HEK293 (cell line): ENCODE results near the gene GGN.

Experiments used
- GLIS2 ChIP-seq: fragments of 450-650 bp; formaldehyde crosslinking; IDR thresholded peaks from 2 replicates; pipeline ENCODE4 v1.5.1; 2016; ENCODE audit warnings: missing biosample characterization, missing genetic modification characterization
- KLF10 ChIP-seq: fragments of 450-650 bp; IDR thresholded peaks from 2 replicates; pipeline ENCODE4 v1.5.1; 2018; ENCODE audit warnings: missing biosample characterization, mild to moderate bottlenecking, missing genetic modification characterization
- MYNN ChIP-seq: fragments of 450-650 bp; formaldehyde crosslinking; IDR thresholded peaks from 2 replicates; pipeline ENCODE4 v1.5.1; 2016; ENCODE audit warnings: missing biosample characterization, missing genetic modification characterization, borderline replicate concordance
- ZBTB17 ChIP-seq: fragments of 450-650 bp; formaldehyde crosslinking; IDR thresholded peaks from 2 replicates; pipeline ENCODE4 v1.5.1; 2016; ENCODE audit warnings: missing biosample characterization, missing genetic modification characterization
- ZFP41 ChIP-seq: fragments of 450-650 bp; formaldehyde crosslinking; IDR thresholded peaks from 2 replicates; pipeline ENCODE4 v1.5.1; 2016; ENCODE audit warnings: missing biosample characterization, missing genetic modification characterization, borderline replicate concordance
- ZNF10 ChIP-seq: fragments of 450-650 bp; formaldehyde crosslinking; IDR thresholded peaks from 2 replicates; pipeline ENCODE4 v1.5.1; 2017; ENCODE audit warnings: missing biosample characterization, missing genetic modification characterization
- ZNF16 ChIP-seq: fragments of 450-650 bp; formaldehyde crosslinking; IDR thresholded peaks from 2 replicates; pipeline ENCODE4 v1.5.1; 2016; ENCODE audit warnings: low read depth, missing biosample characterization, missing genetic modification characterization
- ZNF2 ChIP-seq: fragments of 450-650 bp; formaldehyde crosslinking; IDR thresholded peaks from 2 replicates; pipeline ENCODE4 v1.5.1; 2016; ENCODE audit warnings: missing biosample characterization, missing genetic modification characterization
- ZNF23 ChIP-seq: fragments of 450-650 bp; formaldehyde crosslinking; IDR thresholded peaks from 2 replicates; pipeline ENCODE4 v1.5.1; 2016; ENCODE audit warnings: missing biosample characterization, missing genetic modification characterization, borderline replicate concordance
- ZNF311 ChIP-seq: fragments of 450-650 bp; formaldehyde crosslinking; IDR thresholded peaks from 2 replicates; pipeline ENCODE4 v1.5.1; 2017; ENCODE audit warnings: missing biosample characterization, missing genetic modification characterization, borderline replicate concordance
- ZNF391 ChIP-seq: fragments of 450-650 bp; formaldehyde crosslinking; IDR thresholded peaks from 2 replicates; pipeline ENCODE4 v1.5.1; 2016; ENCODE audit warnings: low read depth, missing biosample characterization, missing genetic modification characterization, borderline replicate concordance
- ZNF426 ChIP-seq: fragments of 450-650 bp; formaldehyde crosslinking; IDR thresholded peaks from 2 replicates; pipeline ENCODE4 v1.5.1; 2017; ENCODE audit warnings: missing biosample characterization, missing genetic modification characterization, mild to moderate bottlenecking, inconsistent platforms, moderate library complexity
- ZNF48 ChIP-seq: fragments of 450-650 bp; formaldehyde crosslinking; IDR thresholded peaks from 2 replicates; pipeline ENCODE4 v1.5.1; 2016; ENCODE audit warnings: missing biosample characterization, missing genetic modification characterization
- ZNF600 ChIP-seq: fragments of 450-650 bp; formaldehyde crosslinking; IDR thresholded peaks from 2 replicates; pipeline ENCODE4 v1.5.1; 2016; ENCODE audit warnings: missing biosample characterization, missing genetic modification characterization
- ZNF626 ChIP-seq: fragments of 450-650 bp; sonication (Bioruptor Pico); formaldehyde crosslinking; IDR thresholded peaks from 2 replicates; pipeline ENCODE4 v1.5.1; 2018; ENCODE audit warnings: missing biosample characterization, missing genetic modification characterization, inconsistent platforms
- ZNF654 ChIP-seq: fragments of 450-650 bp; formaldehyde crosslinking; IDR thresholded peaks from 2 replicates; pipeline ENCODE4 v1.5.1; 2016; ENCODE audit warnings: low read depth, missing biosample characterization, missing genetic modification characterization
- ZNF747 ChIP-seq: fragments of 450-650 bp; formaldehyde crosslinking; IDR thresholded peaks from 2 replicates; pipeline ENCODE4 v1.5.1; 2016; ENCODE audit warnings: missing biosample characterization, missing genetic modification characterization
- ZNF768 ChIP-seq: fragments of 450-650 bp; formaldehyde crosslinking; IDR thresholded peaks from 2 replicates; pipeline ENCODE4 v1.5.1; 2018; ENCODE audit warnings: missing biosample characterization, mild to moderate bottlenecking, missing genetic modification characterization
- ZNF785 ChIP-seq: fragments of 450-650 bp; formaldehyde crosslinking; IDR thresholded peaks from 2 replicates; pipeline ENCODE4 v1.5.1; 2016; ENCODE audit warnings: missing biosample characterization, missing genetic modification characterization
- ZSCAN16 ChIP-seq: fragments of 450-650 bp; formaldehyde crosslinking; IDR thresholded peaks from 2 replicates; pipeline ENCODE4 v1.5.1; 2016; ENCODE audit warnings: missing biosample characterization, missing genetic modification characterization
- TF ChIP-seq, protein P1 (sequence below): fragments of 450-650 bp; formaldehyde crosslinking; IDR thresholded peaks from 2 replicates; pipeline ENCODE4 v1.5.1; 2016; ENCODE audit warnings: missing biosample characterization, missing genetic modification characterization
- TF ChIP-seq, protein P2 (sequence below): fragments of 450-650 bp; formaldehyde crosslinking; IDR thresholded peaks from 2 replicates; pipeline ENCODE4 v1.5.1; 2017; ENCODE audit warnings: missing biosample characterization, mild to moderate bottlenecking, missing genetic modification characterization, moderate library complexity
- TF ChIP-seq, protein P3 (sequence below): fragments of 450-650 bp; formaldehyde crosslinking; conservative IDR thresholded peaks from 2 replicates; pipeline ENCODE4 v1.5.1; 2016; ENCODE audit warnings: low read depth, missing biosample characterization, missing genetic modification characterization
- TF ChIP-seq, protein P4 (sequence below): fragments of 450-650 bp; formaldehyde crosslinking; IDR thresholded peaks from 2 replicates; pipeline ENCODE4 v1.5.1; 2016; ENCODE audit warnings: missing biosample characterization, missing genetic modification characterization, borderline replicate concordance

GGN gene

DNA sequence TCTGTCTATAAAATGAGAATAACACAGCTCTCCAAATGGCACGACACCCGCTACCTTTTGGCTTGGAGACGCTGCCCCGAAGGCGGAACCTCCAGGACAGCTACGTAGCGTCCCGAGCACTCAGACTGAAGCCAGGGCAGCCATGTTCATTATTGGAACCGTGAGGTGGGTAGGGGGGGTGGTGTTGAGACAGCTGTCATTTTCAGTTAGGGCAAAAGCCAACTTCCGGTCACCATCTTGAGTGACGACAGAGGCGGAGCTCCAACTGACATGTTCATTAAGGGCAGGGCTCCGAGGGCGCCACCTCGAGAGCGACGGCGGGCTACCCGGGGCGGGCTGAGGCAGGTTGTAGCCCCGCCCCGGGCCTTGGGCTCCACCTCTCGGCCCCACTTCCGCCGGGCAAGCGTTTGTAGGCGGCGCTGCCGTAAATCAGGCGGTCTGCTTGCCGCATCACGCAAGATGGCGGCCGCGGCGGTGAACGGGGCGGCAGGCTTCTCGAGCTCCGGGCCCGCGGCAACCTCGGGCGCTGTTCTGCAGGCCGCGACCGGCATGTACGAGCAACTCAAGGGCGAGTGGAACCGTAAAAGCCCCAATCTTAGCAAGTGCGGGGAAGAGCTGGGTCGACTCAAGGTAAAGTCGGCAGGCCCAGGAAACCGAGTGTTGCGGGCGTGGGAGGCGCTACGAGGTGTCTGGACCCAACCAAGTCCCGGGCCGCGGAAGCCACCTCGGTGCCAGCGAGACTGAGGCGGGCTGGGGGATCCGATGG, 13.3 kb downstream of the GGN start, which contains the start of gene PSMD8 (continued):
- TF ChIP-seq, protein P1, sequence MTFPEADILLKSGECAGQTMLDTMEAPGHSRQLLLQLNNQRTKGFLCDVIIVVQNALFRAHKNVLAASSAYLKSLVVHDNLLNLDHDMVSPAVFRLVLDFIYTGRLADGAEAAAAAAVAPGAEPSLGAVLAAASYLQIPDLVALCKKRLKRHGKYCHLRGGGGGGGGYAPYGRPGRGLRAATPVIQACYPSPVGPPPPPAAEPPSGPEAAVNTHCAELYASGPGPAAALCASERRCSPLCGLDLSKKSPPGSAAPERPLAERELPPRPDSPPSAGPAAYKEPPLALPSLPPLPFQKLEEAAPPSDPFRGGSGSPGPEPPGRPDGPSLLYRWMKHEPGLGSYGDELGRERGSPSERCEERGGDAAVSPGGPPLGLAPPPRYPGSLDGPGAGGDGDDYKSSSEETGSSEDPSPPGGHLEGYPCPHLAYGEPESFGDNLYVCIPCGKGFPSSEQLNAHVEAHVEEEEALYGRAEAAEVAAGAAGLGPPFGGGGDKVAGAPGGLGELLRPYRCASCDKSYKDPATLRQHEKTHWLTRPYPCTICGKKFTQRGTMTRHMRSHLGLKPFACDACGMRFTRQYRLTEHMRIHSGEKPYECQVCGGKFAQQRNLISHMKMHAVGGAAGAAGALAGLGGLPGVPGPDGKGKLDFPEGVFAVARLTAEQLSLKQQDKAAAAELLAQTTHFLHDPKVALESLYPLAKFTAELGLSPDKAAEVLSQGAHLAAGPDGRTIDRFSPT = peak; percentile 99
- TF ChIP-seq ZNF747 (tag by site-specific recombination) (no peak), ZBTB17 (tag by site-specific recombination) (peak; percentile 99), ZNF600 (tag by site-specific recombination) (peak; percentile 88), ZNF768 (no peak), ZNF626 (tag by site-specific recombination) (no peak), ZNF426 (tag by site-specific recombination) (no peak), KLF10 (peak; percentile 90), ZNF785 (tag by site-specific recombination) (peak; percentile 38; the same call in 1 of the 2 replicates), ZNF391 (peak; percentile 100), MYNN (tag by site-specific recombination) (peak; percentile 54; the same call in 1 of the 2 replicates), ZNF10 (peak; percentile 48; the same call in 1 of the 2 replicates), ZNF16 (tag by site-specific recombination) (peak; percentile 36; the same call in 1 of the 2 replicates), ZNF2 (tag by site-specific recombination) (peak; percentile 98), ZNF311 (tag by site-specific recombination) (no peak), ZNF48 (tag by site-specific recombination) (no peak), ZSCAN16 (tag by site-specific recombination) (peak; percentile 64; the same call in 1 of the 2 replicates), ZNF654 (tag by site-specific recombination) (no peak; the same call in 1 of the 2 replicates), ZNF23 (tag by site-specific recombination) (peak; percentile 63; the same call in 1 of the 2 replicates), ZFP41 (tag by site-specific recombination) (no peak), GLIS2 (peak; percentile 43)
- TF ChIP-seq, protein P2, sequence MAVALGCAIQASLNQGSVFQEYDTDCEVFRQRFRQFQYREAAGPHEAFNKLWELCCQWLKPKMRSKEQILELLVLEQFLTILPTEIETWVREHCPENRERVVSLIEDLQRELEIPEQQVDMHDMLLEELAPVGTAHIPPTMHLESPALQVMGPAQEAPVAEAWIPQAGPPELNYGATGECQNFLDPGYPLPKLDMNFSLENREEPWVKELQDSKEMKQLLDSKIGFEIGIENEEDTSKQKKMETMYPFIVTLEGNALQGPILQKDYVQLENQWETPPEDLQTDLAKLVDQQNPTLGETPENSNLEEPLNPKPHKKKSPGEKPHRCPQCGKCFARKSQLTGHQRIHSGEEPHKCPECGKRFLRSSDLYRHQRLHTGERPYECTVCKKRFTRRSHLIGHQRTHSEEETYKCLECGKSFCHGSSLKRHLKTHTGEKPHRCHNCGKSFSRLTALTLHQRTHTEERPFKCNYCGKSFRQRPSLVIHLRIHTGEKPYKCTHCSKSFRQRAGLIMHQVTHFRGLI (tag by site-specific recombination) = peak; percentile 81
- TF ChIP-seq, protein P3, sequence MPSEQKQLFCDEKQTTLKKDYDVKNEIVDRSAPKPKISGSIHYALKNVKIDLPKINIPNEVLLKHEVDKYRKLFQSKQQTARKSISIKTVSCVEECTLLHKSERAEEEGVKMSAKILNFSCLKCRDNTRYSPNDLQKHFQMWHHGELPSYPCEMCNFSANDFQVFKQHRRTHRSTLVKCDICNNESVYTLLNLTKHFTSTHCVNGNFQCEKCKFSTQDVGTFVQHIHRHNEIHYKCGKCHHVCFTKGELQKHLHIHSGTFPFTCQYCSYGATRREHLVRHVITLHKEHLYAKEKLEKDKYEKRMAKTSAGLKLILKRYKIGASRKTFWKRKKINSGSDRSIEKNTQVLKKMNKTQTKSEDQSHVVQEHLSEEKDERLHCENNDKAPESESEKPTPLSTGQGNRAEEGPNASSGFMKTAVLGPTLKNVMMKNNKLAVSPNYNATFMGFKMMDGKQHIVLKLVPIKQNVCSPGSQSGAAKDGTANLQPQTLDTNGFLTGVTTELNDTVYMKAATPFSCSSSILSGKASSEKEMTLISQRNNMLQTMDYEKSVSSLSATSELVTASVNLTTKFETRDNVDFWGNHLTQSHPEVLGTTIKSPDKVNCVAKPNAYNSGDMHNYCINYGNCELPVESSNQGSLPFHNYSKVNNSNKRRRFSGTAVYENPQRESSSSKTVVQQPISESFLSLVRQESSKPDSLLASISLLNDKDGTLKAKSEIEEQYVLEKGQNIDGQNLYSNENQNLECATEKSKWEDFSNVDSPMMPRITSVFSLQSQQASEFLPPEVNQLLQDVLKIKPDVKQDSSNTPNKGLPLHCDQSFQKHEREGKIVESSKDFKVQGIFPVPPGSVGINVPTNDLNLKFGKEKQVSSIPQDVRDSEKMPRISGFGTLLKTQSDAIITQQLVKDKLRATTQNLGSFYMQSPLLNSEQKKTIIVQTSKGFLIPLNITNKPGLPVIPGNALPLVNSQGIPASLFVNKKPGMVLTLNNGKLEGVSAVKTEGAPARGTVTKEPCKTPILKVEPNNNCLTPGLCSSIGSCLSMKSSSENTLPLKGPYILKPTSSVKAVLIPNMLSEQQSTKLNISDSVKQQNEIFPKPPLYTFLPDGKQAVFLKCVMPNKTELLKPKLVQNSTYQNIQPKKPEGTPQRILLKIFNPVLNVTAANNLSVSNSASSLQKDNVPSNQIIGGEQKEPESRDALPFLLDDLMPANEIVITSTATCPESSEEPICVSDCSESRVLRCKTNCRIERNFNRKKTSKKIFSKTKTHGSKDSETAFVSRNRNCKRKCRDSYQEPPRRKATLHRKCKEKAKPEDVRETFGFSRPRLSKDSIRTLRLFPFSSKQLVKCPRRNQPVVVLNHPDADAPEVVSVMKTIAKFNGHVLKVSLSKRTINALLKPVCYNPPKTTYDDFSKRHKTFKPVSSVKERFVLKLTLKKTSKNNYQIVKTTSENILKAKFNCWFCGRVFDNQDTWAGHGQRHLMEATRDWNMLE = peak; percentile 96
- TF ChIP-seq, protein P4, sequence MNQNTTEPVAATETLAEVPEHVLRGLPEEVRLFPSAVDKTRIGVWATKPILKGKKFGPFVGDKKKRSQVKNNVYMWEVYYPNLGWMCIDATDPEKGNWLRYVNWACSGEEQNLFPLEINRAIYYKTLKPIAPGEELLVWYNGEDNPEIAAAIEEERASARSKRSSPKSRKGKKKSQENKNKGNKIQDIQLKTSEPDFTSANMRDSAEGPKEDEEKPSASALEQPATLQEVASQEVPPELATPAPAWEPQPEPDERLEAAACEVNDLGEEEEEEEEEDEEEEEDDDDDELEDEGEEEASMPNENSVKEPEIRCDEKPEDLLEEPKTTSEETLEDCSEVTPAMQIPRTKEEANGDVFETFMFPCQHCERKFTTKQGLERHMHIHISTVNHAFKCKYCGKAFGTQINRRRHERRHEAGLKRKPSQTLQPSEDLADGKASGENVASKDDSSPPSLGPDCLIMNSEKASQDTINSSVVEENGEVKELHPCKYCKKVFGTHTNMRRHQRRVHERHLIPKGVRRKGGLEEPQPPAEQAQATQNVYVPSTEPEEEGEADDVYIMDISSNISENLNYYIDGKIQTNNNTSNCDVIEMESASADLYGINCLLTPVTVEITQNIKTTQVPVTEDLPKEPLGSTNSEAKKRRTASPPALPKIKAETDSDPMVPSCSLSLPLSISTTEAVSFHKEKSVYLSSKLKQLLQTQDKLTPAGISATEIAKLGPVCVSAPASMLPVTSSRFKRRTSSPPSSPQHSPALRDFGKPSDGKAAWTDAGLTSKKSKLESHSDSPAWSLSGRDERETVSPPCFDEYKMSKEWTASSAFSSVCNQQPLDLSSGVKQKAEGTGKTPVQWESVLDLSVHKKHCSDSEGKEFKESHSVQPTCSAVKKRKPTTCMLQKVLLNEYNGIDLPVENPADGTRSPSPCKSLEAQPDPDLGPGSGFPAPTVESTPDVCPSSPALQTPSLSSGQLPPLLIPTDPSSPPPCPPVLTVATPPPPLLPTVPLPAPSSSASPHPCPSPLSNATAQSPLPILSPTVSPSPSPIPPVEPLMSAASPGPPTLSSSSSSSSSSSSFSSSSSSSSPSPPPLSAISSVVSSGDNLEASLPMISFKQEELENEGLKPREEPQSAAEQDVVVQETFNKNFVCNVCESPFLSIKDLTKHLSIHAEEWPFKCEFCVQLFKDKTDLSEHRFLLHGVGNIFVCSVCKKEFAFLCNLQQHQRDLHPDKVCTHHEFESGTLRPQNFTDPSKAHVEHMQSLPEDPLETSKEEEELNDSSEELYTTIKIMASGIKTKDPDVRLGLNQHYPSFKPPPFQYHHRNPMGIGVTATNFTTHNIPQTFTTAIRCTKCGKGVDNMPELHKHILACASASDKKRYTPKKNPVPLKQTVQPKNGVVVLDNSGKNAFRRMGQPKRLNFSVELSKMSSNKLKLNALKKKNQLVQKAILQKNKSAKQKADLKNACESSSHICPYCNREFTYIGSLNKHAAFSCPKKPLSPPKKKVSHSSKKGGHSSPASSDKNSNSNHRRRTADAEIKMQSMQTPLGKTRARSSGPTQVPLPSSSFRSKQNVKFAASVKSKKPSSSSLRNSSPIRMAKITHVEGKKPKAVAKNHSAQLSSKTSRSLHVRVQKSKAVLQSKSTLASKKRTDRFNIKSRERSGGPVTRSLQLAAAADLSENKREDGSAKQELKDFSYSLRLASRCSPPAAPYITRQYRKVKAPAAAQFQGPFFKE (tag by site-specific recombination) = peak; percentile 78; the same call in 1 of the 2 replicates
